ENCODE data around the gene GARIN5B.

DNA sequence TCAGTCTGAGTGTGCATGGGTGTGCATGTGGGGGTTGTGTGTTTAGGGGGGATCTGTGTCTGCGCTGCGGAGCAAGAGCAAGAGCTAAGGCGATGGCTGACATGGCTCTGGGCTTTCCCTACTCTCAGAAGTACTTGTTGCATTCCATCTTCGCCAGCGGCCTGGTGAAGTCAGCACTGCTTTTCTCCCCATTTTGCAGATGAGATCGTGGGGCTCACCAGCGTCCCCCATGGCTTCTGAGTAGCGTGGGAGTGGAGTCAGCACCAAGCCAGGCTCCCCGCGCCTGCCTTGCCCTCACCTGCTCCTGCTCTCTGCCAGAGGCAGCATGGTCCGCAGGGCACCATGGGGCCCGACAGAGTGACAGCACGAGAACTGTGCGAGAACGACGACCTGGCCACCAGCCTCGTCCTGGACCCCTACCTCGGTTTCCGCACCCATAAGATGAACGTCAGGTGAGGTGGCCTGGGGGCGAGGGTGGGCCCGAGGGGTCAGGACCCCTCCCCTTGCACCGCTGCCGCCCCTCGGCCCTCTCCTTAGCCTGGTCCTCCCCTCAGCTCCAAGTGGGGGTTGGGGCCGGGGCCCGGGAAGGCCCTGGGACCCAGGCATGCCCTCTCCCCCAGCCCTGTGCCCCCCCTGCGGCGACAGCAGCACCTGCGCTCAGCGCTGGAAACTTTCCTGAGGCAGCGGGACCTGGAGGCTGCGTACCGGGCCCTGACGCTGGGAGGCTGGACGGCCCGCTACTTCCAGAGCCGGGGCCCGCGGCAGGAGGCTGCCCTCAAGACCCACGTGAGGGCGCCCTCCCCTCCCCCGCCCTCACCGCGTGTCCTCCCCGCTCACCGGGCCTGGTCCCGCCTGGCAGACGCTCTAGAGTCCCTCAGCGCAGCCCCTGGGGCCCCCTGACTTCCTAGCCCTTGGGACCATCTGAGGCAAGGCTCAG is 21.2 kb downstream of the GARIN5B start:
- TF ChIP-seq, protein P1, sequence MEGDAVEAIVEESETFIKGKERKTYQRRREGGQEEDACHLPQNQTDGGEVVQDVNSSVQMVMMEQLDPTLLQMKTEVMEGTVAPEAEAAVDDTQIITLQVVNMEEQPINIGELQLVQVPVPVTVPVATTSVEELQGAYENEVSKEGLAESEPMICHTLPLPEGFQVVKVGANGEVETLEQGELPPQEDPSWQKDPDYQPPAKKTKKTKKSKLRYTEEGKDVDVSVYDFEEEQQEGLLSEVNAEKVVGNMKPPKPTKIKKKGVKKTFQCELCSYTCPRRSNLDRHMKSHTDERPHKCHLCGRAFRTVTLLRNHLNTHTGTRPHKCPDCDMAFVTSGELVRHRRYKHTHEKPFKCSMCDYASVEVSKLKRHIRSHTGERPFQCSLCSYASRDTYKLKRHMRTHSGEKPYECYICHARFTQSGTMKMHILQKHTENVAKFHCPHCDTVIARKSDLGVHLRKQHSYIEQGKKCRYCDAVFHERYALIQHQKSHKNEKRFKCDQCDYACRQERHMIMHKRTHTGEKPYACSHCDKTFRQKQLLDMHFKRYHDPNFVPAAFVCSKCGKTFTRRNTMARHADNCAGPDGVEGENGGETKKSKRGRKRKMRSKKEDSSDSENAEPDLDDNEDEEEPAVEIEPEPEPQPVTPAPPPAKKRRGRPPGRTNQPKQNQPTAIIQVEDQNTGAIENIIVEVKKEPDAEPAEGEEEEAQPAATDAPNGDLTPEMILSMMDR (IDR thresholded peaks at IDR 0.05): no peak
- no peak for TF ChIP-seq EZH2 (IDR thresholded peaks at IDR 0.05; ENCODE audit: borderline replicate concordance, insufficient read depth, low read depth, low read length, poor library complexity, severe bottlenecking)

Data from B cell (primary cell).